Stimulated activated CD4-positive, alpha-beta T cell treated with anti-CD3 and anti-CD28 coated beads, TNF-alpha, amount 100 ng/mL, for 48 hours (primary cell): ENCODE measurements around the gene ATG13.
"Not testable (repeated sequence)": the region's sequence is repeated elsewhere in the genome, so short reads cannot be mapped to it uniquely, and the experiment has no call there.

ENCODE experiments used
- DNase-seq, 3 donors: peaks; one replicate each; pipeline ENCODE4 v3.0.0-alpha.2; 2020; ENCODE audit warnings: low read depth in 3 of 3

ATG13 gene

DNA sequence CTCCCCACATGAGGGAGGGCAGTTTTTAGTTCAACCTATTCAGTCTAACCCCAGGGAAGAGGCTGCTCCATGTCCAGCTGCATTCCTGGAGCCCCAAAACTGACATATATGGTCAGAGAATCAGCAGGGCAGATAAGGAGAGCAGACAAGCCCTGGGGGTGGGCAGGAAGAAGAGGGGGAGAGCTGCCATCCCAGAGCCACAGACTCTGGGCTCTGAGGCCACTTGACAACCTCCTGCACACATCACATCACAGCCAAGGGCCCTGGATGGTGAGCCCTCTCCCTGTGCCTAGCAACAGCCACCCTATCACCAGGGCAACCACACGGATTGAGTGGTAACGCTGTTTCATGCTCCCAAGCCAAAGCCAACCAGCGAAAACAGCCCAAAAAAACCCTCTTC lies 80.0 kb downstream of the ATG13 start:
- no peak for DNase-seq

DNA sequence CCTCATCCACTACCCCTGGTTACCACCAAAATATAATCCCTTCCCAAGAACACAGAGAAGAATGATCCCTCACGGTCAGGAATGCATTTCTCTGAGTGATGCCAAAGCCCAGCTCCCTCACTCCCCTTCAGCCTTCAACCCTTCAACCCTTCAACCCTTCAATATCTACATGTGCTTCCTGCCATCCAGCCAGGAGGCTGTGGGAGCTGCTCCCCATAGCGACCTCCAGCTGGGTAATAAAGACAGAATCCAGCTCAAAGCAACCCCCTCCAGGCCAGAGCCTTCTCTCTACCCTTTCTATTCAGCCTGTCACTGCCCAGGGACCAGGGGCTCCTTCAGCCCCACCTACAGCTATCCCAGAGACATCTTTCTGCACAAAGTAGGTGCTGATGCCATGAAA lies 80.4 kb downstream of the ATG13 start:
- DNase-seq = no peak

GRCh38 chr11:46698597-46698996 lies 81.2 kb downstream of the ATG13 start:
- DNase-seq = no peak

- DNase-seq = peak; percentile 99 to 100 (median 100)
These were observed 83.1 kb downstream of the ATG13 start, which contains the start of the genes ARHGAP1 and ZNF408 for GRCh38 chr11:46700241-46701077. TSS of gene ARHGAP1 (minus strand) at chr11:46700619. CDS start at chr11:46696107, 4,512 bp downstream. TSS of gene ZNF408 (plus strand) at chr11:46701031. CDS start at chr11:46701048, 17 bp downstream.

DNA sequence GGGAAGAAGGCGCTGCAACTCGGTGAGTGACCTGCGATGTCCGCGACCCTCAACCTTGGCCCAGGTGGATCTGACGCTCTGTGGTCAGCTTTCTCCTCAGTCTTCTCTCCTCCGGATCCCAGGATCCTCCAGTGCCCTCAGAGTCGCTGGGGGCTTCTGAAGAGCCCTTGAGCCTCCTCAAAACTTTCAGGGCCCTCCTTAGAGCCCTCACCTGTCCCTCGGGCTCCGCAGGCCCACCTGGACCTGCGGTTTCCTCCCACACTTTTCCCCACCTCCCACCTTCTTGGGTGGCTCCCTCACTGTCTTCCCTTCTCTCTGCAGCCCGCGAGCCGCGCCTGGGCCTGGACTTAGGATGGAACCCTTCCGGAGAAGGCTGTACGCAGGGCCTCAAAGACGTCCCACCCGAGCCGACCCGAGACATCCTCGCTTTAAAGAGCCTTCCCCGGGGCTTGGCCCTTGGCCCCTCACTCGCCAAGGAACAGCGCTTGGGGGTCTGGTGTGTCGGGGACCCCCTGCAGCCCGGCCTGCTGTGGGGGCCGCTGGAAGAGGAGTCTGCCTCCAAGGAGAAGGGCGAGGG lies 83.8 kb downstream of the ATG13 start:
- DNase-seq = no peak

GRCh38 chr11:46705070-46705688 lies 87.8 kb downstream of the ATG13 start:
- no peak for DNase-seq

DNA sequence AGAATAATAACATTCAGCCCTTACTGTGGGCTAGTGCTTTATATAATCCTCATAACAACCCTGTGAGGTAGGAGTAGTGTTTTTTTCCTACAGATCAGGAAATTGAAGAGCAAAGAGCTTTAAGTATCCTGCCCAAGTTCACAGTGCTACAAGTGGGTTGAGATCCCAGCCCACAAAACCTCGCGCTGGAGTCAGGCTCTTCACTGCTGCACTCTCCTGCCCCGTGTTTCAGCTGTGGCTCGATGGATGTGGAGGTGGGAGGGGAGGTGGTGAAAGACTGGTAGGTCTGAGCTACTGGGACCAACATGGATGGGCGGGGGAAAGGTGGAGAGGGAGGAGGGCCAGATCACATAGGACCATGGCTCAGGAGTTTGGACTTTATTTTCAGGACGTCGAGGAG lies 89.5 kb downstream of the ATG13 start:
- no peak for DNase-seq

GRCh38 chr11:46709351-46709750 lies 92.0 kb downstream of the ATG13 start:
- not testable (repeated sequence) for DNase-seq

DNA sequence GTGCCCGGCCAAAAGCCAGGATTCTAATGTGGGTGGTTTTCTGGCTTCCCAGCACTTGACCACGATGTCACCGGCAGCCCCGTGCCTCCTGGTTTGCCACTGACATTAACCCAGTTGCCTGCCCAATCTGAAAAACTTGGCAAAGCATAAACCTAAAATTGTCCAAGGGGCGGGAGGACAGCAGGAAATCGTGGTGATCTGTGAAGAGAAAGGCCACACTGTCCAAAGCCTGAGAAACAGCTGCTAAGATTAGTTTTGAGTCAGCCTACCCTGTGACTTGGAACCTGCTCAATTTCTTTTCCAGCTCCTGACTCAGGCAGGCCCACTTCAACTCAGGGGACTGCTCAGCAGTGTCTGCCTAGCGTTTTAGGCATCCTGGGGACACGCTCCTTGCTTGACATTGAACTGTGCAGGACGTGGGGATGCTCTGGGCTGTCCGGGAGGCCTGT lies 93.5 kb downstream of the ATG13 start:
- DNase-seq = no peak

- DNase-seq = no peak
These were observed 94.0 kb downstream of the ATG13 start for GRCh38 chr11:46711303-46711702.

GRCh38 chr11:46712874-46713576 lies 95.7 kb downstream of the ATG13 start:
- DNase-seq = no peak

DNA sequence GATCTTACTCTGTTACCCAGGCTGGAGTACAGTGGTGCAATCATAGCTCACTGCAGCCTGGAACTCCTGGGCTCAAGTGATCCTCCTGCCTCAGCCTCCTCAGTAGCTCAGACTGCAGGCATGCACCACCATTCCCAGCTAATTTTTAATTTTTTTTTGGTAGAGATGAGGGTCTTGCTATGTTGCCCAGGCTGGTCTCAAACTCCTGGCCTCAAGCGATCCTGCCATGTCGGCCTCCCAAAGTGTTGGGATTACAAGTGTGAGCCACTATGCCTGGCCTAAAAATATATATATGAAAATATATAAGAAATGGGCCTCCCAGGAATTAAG lies 100.4 kb downstream of the ATG13 start:
- DNase-seq = not testable (repeated sequence)

DNA sequence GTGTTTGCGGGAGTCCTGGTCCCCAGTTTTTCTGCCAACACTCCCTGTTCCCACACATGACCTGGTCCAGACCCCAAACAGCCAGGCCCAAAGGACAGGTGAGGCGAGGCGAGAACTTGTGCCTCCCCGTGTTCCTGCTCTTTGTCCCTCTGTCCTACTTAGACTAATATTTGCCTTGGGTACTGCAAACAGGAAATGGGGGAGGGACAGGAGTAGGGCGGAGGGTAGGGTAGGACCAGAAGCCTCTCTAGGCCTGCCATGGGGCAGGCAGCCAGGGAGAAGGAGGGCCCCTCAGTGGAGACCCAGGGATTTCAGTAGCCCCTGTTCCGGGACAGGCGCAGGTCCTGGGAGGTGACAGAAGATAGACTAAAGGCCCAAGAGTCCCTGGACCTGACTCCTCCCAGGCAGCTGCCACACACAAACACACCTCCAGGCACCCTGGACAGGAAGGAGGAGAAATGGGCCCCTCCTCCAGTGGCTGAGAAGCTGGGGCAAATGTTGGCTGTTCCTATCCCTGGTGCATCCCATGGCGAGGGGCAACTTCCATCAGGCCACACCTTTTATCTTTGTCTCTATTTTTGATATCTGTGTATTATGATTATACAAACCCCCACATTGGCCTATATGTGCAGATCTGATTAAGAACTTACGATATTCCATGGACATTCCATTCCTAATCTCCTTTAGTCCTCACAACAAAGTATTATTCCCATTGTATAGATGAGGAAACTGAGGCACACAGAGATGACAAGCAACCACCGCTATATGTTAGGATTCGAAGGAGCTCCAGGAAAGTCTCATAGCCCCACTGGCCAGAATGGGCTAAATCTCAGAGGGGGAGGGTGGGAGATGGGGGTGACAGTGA lies 101.0 kb downstream of the ATG13 start:
- no peak for DNase-seq

DNA sequence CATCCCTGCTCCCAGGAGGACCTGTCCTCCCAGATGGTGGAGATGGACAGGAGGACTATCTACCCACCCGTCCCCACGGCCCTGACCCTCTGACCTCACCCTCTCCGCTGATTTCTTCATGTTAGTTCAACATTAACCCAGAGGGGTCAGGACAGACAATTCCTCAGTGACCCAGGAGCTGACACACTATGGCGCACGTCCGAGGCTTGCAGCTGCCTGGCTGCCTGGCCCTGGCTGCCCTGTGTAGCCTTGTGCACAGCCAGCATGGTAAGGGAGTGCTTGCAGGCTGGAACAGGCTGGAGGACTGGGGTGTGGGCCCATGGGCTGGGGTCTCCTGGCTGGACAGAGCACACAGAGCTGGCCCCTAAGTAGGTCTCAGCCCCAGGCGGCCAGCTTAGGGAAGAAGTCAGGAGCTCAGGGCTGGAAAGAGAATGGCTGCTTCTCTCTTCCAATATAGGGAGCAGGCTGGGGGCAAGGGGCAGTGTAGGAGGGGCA lies 101.7 kb downstream of the ATG13 start, which contains the start of gene F2:
Gene F2, plus strand, starts transcription at position 166 of the 495 bp plus-strand sequence. Its CDS starts 23 bp downstream, at position 189.
- no peak for DNase-seq

GRCh38 chr11:46719543-46720218 lies 102.3 kb downstream of the ATG13 start:
- DNase-seq = no peak

DNA sequence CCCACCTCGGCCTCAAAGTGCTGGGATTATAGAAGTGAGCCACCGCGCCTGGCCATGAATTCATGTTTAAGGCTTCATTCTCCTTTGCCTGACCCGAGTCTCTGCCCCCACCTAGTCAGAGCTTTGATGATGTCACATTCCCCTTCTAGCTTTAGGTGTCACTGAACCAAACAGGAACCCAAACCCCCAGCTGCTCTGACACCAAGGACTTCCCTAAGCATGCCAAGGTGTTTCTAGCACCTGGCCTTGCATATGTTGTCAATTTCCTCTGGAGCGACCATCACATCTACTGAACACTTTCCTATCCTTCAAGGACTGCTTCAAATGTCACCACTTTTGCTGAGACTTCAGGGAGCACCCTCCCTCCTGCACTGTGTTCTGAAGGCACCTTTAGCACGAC lies 103.9 kb downstream of the ATG13 start:
- no peak for DNase-seq

GRCh38 chr11:46722566-46723358 lies 105.4 kb downstream of the ATG13 start:
- DNase-seq = no peak

- DNase-seq = no peak
These were observed 106.0 kb downstream of the ATG13 start for GRCh38 chr11:46723359-46723680.

DNA sequence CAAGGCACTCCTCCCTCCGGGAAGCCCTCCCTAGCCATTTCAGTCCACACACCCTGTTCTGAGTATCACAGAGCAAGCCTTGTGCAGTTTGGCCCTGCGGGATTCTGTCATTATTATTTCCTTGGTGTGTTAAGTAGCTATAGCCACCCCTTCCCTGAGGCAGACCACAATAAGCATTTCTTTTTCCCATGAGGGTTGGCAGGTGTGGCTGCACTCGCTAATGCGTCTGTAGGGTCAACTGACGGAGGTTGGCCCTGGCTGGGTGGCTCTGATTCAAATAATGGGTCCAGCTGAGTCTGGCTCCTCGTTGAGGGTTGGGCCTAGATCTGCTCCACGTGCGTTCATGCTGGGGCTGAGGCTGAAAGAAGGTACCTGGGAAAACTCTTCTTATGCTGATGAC lies 106.7 kb downstream of the ATG13 start:
- DNase-seq = no peak
